IPS-18c (cell line): ENCODE results near the gene ZNF664.

Source experiments
- H3K4me3 ChIP-seq: 2 replicates; pipeline ENCODE4 v1.7.0; 2013; ENCODE audit warnings: low read depth, mild to moderate bottlenecking, low read length, moderate library complexity; ENCODE audit not compliant: insufficient read depth
- H3K9me3 ChIP-seq: one replicate; pipeline ENCODE4 v1.6.1; 2013; ENCODE audit warnings: mild to moderate bottlenecking, low read length, moderate library complexity; ENCODE audit not compliant: control insufficient read depth, insufficient read depth

ZNF664 gene

GRCh38 chr12:124049451-124050094 is 76.6 kb downstream of the ZNF664 start:
- Histone ChIP-seq H3K4me3 (no peak overlapping the region), H3K9me3 (no peaks in the 10 kb centered on the region)

GRCh38 chr12:124053851-124054250 is 80.8 kb downstream of the ZNF664 start:
- H3K4me3 ChIP-seq: no peak overlapping the region
- H3K9me3 ChIP-seq: no peaks in the 10 kb centered on the region

GRCh38 chr12:124055066-124055465 is 82.1 kb downstream of the ZNF664 start:
- H3K4me3 ChIP-seq: no peak overlapping the region
- H3K9me3 ChIP-seq: no peaks in the 10 kb centered on the region

- no peak overlapping the region for H3K4me3 ChIP-seq
- no peaks in the 10 kb centered on the region for H3K9me3 ChIP-seq
Observed at GRCh38 chr12:124057691-124058090, 84.7 kb downstream of the ZNF664 start.

- Histone ChIP-seq H3K9me3 (no peaks in the 10 kb centered on the region), H3K4me3 (no peak overlapping the region)
Observed at GRCh38 chr12:124059752-124060151, 86.7 kb downstream of the ZNF664 start.
